Endothelial cell of umbilical vein (primary cell): ENCODE data around the gene SCAI. TPM values are rescaled to one million over a fixed set of nuclear protein-coding genes. Genes with fewer than 3 reads are reported as not detected.

Experiments used
- BruUV-seq: library from RNA; stranded (reverse); fragments of 400-500 nt; replicated peaks from 2 replicates; lab custom pipeline; 2021; lab: Mats Ljungman, UMichigan
- CTCF ChIA-PET: fragments of 300-600, 350-600 bp; sonication (Branson Sonifier 250); formaldehyde crosslinking; loops from one replicate; lab custom pipeline; 2021; ENCODE audit warnings: antibody characterized with exemption, inconsistent platforms; lab: Charles Lee
- POLR2A ChIA-PET: fragments of 300-600, 350-600 bp; sonication (Branson Sonifier 250); formaldehyde crosslinking; loops from one replicate; lab custom pipeline; 2021; ENCODE audit warnings: antibody characterized with exemption, inconsistent platforms; lab: Charles Lee
- DNase-seq: peaks from one replicate; pipeline ENCODE4 v3.0.0-alpha.2; 2011; ENCODE audit warnings: low read depth, low spot score
- FAIRE-seq: peaks from 2 replicates; lab custom pipeline; 2011; peaks lifted over from hg19 to GRCh38; lab: Jason Lieb, UNC
- H2AFZ ChIP-seq: 2 replicates; pipeline ENCODE4 v1.6.0; 2012; ENCODE audit warnings: low read depth, low read length, control low read depth, inconsistent platforms
- H3K27ac ChIP-seq: 2 replicates; pipeline ENCODE4 v1.5.1; 2011; ENCODE audit warnings: low read depth, mild to moderate bottlenecking, control low read depth, low read length, moderate library complexity; ENCODE audit not compliant: insufficient read depth
- H3K27me3 ChIP-seq, 2 experiments: 2 replicates each; pipeline versions ENCODE4 v1.6.0 to v1.6.1; 2011; ENCODE audit warnings: low read length in 2 of 2, mixed read lengths in 1 of 2; ENCODE audit not compliant: control insufficient read depth in 2 of 2, insufficient read depth in 2 of 2
- H3K36me3 ChIP-seq, 2 experiments: 2 replicates in 1 of 2; 3 replicates in 1 of 2; pipeline ENCODE4 v1.5.1; 2011; ENCODE audit warnings: low read length in 2 of 2, mild to moderate bottlenecking in 1 of 2, moderate library complexity in 1 of 2; ENCODE audit not compliant: control insufficient read depth in 2 of 2, insufficient read depth in 2 of 2; ENCODE audit errors: extremely low read depth in 1 of 2
- H3K4me1 ChIP-seq: 3 replicates; pipeline ENCODE4 v1.5.1; 2011; ENCODE audit warnings: mild to moderate bottlenecking, low read length; ENCODE audit not compliant: control insufficient read depth, insufficient read depth; ENCODE audit errors: extremely low read depth
- H3K4me2 ChIP-seq: 2 replicates; pipeline ENCODE4 v1.6.1; 2011; ENCODE audit warnings: low read length, control low read depth, mixed read lengths; ENCODE audit not compliant: insufficient read depth
- H3K4me3 ChIP-seq, 3 experiments: fragments of 200-600 bp in 1 of 3; sonication (generic), shearing (Covaris generic) in 1 of 3; replicated peaks in 1 of 3; 2 replicates each; pipeline ENCODE4 v1.5.1; 2011 to 2016; ENCODE audit warnings: control low read depth in 3 of 3, low read length in 3 of 3, mild to moderate bottlenecking in 2 of 3, inconsistent platforms in 1 of 3, low read depth in 1 of 3, moderate library complexity in 1 of 3; ENCODE audit not compliant: insufficient read depth in 1 of 3
- H3K79me2 ChIP-seq: 2 replicates; pipeline ENCODE4 v1.6.0; 2012; ENCODE audit warnings: low read length, inconsistent platforms; ENCODE audit not compliant: control insufficient read depth, insufficient read depth
- H3K9ac ChIP-seq: replicated peaks from 2 replicates; pipeline ENCODE3; 2011; ENCODE audit warnings: low read length, control low read depth; ENCODE audit not compliant: insufficient read depth; ENCODE audit errors: extremely low read depth
- H3K9me1 ChIP-seq: replicated peaks from 3 replicates; pipeline ENCODE4 v1.6.0; 2011; ENCODE audit warnings: mild to moderate bottlenecking, low read length; ENCODE audit not compliant: control insufficient read depth, insufficient read depth; ENCODE audit errors: extremely low read depth
- H3K9me3 ChIP-seq: replicated peaks from 2 replicates; pipeline ENCODE4 v1.5.1; 2012; ENCODE audit warnings: low read length, inconsistent platforms; ENCODE audit not compliant: control insufficient read depth, insufficient read depth
- H4K20me1 ChIP-seq: replicated peaks from 2 replicates; pipeline ENCODE3; 2011; ENCODE audit warnings: mild to moderate bottlenecking, low read length; ENCODE audit not compliant: control insufficient read depth, insufficient read depth; ENCODE audit errors: extremely low read depth
- EZH2 ChIP-seq: IDR thresholded peaks from 2 replicates; pipeline ENCODE4 v1.6.1; 2012; ENCODE audit warnings: borderline replicate concordance, low read depth, mild to moderate bottlenecking, moderate library complexity, low read length, inconsistent platforms; ENCODE audit not compliant: severe bottlenecking
- GATA2 ChIP-seq: IDR thresholded peaks from 2 replicates; pipeline ENCODE4 v1.7.0; 2011; ENCODE audit warnings: low read depth, mild to moderate bottlenecking, moderate library complexity, mixed read lengths, low read length; ENCODE audit not compliant: insufficient read length, insufficient read depth
- JUN ChIP-seq: IDR thresholded peaks from 2 replicates; pipeline ENCODE4 v1.6.1; 2011; ENCODE audit warnings: borderline replicate concordance, low read depth; ENCODE audit not compliant: insufficient read length, insufficient read depth
- MYC ChIP-seq: IDR thresholded peaks from one replicate; pipeline ENCODE4 v1.6.1; 2011; ENCODE audit warnings: mild to moderate bottlenecking, low read depth, low read length
- POLR2A ChIP-seq: IDR thresholded peaks from 2 replicates; pipeline ENCODE4 v1.6.1; 2012; ENCODE audit warnings: low read depth, mild to moderate bottlenecking, control low read depth, low read length
- POLR2AphosphoS5 ChIP-seq: IDR thresholded peaks from 2 replicates; pipeline ENCODE4 v1.6.1; 2012; ENCODE audit warnings: low read depth, mild to moderate bottlenecking, control low read depth, low read length, moderate library complexity; ENCODE audit not compliant: insufficient read depth
- dilution Hi-C: fragments of 300-500 bp; cut with MboI; formaldehyde crosslinking; loops from one replicate; pipeline ENCODE4 v1.15.0; 2019; ENCODE audit warnings: low sequenced_read_pairs; ENCODE audit not compliant: extremely low pct_ligation_motif_present
- intact Hi-C: fragments of 100-400 bp; cut with micrococcal nuclease; formaldehyde crosslinking; loops from one replicate; pipeline ENCODE4 v1.10.0; 2022
- polyA plus RNA-seq, 4 experiments: library from polyadenylated mRNA; depleted of rRNA in 3 of 4; stranded (reverse) in 3 of 4; unstranded in 1 of 4; fragments of >200 nt; gene quantifications; 2 replicates each; pipeline versions ENCODE4 v1.2.1 to v1.2.3, GENCODE V29; 2011 to 2012; ENCODE audit warnings: missing spikeins in 1 of 4
- total RNA-seq: library from RNA; stranded (reverse); gene quantifications from 2 replicates; pipeline ENCODE4 v1.2.3, GENCODE V29; 2021
- TF ChIP-seq, protein P1 (sequence below): IDR thresholded peaks from 2 replicates; pipeline ENCODE4 v1.6.1; 2011; ENCODE audit not compliant: insufficient read depth, insufficient read length

The SCAI gene
- total and polyA plus RNA-seq, 2 donors (not counting 3 experiments of a cell fraction or from before 2014, with no cell fraction given), result 2.0 to 9.3 TPM

- Histone ChIP-seq H4K20me1 (no peaks in the 10 kb centered on the region), H3K4me1 (peaks cover 2% of the 10 kb centered on the region), H3K4me2 (no peak overlapping the region), H3K27ac (no peak overlapping the region), H3K27me3 (no peaks in the 10 kb centered on the region), H2AFZ (no peak overlapping the region), H3K9ac (no peak overlapping the region), H3K36me3 (no peaks in the 10 kb centered on the region), H3K4me3 (no peak overlapping the region), H3K79me2 (no peaks in the 10 kb centered on the region), H3K9me1 (no peaks in the 10 kb centered on the region), H3K9me3 (no peaks in the 10 kb centered on the region)
- dilution Hi-C loops (no loop called here), intact Hi-C loops (no loop called here)
- POLR2A ChIA-PET, result no interaction called here
- DNase-seq, result no peak
- BruUV-seq, result no TSS peak
- no peak for FAIRE-seq
- TF ChIP-seq EZH2 (no peak), JUN (no peak)
- CTCF ChIA-PET, result no interaction called here
Measured at GRCh38 chr9:124973807-124974206, 169.5 kb downstream of the SCAI start.

GRCh38 chr9:124972241-124972770 is 171.0 kb downstream of the SCAI start:
- BruUV-seq, result no TSS peak
- FAIRE-seq (no peak), DNase-seq (no peak)
- H3K4me2 ChIP-seq, result no peak overlapping the region
- CTCF ChIA-PET, result no interaction called here
- no peak overlapping the region for H3K27ac ChIP-seq
- H3K36me3 ChIP-seq, result no peaks in the 10 kb centered on the region
- no peak overlapping the region for H3K4me3 ChIP-seq
- POLR2A ChIA-PET, result no interaction called here
- TF ChIP-seq GATA2 (no peak), JUN (no peak), POLR2A (no peak), MYC (no peak), EZH2 (no peak), POLR2AphosphoS5 (no peak)
- TF ChIP-seq, protein P1, sequence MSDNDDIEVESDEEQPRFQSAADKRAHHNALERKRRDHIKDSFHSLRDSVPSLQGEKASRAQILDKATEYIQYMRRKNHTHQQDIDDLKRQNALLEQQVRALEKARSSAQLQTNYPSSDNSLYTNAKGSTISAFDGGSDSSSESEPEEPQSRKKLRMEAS, result no peak
- no peaks in the 10 kb centered on the region for H3K9me1 ChIP-seq
- H3K9ac ChIP-seq, result no peak overlapping the region
- H2AFZ ChIP-seq, result no peak overlapping the region
- H3K27me3 ChIP-seq, result no peaks in the 10 kb centered on the region
- dilution Hi-C loops, result no loop called here
- H4K20me1 ChIP-seq, result no peaks in the 10 kb centered on the region
- intact Hi-C loops, result no loop called here
- H3K4me1 ChIP-seq, result peaks cover 2% of the 10 kb centered on the region
- H3K79me2 ChIP-seq, result no peaks in the 10 kb centered on the region
- H3K9me3 ChIP-seq, result no peaks in the 10 kb centered on the region
